NCI-H2196 treated with DMSO at 0.1 percent for 48 hours (cell line): Measurements from ENCODE around the gene VPS13C.

Source experiments
- DNase-seq: peaks from one replicate; lab custom pipeline; 2025; ENCODE audit not compliant: unreplicated experiment; lab: John Stamatoyannopoulos, UW

VPS13C gene, protein sequence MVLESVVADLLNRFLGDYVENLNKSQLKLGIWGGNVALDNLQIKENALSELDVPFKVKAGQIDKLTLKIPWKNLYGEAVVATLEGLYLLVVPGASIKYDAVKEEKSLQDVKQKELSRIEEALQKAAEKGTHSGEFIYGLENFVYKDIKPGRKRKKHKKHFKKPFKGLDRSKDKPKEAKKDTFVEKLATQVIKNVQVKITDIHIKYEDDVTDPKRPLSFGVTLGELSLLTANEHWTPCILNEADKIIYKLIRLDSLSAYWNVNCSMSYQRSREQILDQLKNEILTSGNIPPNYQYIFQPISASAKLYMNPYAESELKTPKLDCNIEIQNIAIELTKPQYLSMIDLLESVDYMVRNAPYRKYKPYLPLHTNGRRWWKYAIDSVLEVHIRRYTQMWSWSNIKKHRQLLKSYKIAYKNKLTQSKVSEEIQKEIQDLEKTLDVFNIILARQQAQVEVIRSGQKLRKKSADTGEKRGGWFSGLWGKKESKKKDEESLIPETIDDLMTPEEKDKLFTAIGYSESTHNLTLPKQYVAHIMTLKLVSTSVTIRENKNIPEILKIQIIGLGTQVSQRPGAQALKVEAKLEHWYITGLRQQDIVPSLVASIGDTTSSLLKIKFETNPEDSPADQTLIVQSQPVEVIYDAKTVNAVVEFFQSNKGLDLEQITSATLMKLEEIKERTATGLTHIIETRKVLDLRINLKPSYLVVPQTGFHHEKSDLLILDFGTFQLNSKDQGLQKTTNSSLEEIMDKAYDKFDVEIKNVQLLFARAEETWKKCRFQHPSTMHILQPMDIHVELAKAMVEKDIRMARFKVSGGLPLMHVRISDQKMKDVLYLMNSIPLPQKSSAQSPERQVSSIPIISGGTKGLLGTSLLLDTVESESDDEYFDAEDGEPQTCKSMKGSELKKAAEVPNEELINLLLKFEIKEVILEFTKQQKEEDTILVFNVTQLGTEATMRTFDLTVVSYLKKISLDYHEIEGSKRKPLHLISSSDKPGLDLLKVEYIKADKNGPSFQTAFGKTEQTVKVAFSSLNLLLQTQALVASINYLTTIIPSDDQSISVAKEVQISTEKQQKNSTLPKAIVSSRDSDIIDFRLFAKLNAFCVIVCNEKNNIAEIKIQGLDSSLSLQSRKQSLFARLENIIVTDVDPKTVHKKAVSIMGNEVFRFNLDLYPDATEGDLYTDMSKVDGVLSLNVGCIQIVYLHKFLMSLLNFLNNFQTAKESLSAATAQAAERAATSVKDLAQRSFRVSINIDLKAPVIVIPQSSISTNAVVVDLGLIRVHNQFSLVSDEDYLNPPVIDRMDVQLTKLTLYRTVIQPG (N-terminal part only)

DNA sequence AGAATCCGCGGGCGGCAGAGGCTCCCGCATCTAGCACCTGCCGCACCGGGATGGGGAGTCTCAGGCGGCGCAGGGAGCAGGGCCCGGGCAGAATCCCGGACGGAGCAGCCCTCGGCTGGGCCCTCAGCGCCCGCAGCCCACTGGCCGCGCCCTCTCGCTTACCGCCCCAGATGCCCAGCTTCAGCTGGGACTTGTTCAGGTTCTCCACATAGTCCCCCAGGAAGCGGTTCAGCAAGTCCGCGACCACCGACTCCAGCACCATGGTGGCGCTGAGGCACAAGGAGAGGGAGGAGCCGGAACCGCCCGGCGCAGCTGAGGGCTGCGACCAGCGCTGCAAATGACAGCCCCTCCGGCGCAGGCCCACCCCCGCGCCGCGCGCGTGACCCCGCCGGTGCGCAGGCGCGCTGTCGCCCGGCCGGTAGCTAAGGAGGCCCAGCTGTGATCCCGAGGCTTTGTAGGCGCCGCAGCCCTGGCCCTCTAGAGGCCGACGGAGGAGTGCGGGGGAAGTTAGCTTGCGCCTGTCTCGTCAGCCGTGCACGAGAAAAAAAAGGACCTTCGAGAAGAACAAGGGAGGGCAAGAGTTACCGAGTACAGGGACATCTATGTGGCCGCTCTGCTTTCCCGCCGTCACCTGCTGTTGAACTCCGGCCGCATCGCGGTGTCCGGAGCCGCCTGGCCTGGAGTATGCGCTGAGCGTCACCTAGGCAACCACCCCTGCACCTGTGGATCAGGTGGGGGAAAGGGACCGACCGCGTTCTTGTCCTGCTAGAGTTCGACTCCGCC is at the start of gene VPS13C:
Gene VPS13C (minus strand): TSS at position 335 of the 783 bp plus-strand sequence. CDS start 73 bp downstream, at position 262.
- peak; percentile 73 for DNase-seq

DNA sequence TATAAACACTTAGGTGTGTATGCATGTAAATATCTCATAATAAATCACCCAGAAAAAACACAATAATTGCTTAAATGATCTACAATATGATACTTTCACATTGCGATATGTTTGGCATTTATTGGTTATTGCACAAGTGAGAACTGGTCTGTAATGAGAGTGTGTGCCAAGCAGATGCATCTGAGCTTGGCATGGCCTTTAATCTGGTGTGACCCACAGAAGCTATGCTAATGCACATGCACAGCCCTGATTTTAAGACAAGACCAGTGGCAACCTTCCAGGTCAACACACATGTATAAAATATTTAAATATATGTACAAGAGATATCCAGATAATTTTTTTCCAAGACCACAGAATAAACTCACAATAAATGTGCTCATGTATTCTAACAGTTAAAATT is 49.2 kb upstream of the VPS13C start:
- DNase-seq = no peak

DNA sequence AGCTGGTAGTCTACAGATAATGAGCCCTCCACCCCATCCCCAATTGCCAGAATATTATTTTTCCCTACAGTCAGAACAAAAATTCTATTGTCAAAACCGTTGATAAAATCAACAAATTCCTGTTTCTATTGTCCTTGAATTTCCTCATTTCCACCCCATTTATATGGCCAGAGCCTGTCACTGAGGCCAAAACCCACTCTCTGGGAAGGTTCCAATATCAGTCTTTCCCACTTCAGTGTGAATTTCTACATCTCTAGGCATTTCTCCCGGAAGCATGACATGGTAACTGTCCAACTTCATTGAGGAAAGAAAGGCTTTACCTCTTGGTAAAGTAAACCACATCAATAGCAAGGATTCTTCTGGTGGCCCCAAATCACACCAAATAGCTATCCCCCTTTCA is 48.2 kb upstream of the VPS13C start:
- no peak for DNase-seq

DNA sequence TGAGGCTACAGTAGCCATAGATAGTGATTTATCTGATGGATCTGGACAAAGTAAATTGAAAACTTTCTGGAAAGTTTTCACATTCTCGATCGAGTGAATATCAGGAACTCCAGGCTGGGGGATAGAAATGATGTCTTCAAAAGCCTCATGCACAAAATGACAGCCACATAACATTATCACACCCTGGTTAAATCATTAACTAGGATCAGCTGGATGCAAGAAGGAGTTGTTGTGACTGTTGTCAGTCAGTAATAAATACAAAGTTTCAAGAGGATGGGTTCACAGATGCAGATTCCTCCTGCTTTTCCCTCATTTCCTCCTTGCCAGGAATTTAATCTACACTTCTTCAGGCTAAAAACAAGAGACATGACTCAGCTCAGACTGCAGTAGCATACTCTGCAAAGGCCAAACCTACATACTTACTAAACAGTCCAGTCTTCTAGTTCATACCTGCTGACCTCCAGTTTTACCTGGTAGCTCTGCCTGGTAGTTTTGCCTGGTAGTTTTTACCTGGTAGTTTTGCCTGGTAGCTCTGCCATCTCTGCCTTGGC is 47.4 kb upstream of the VPS13C start:
- no peak for DNase-seq

DNA sequence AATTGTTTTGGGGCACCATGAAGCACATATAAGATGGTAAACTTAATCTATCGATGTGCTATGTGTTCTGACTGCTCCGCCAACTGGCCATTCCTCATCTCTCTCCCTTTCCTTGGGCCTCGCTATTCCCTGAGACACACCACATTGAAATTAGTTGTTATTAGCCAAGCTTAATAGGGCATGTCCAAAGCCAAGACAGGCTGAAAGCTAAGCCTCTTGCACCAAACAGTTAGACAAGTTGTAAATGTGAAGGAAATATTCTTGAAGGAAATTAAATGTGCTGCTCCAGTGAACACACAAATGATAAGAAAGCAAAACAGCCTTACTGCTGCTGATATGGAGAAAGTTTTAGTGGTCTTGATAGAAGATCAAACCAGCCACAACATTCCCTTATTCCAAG is 45.8 kb upstream of the VPS13C start:
- no peak for DNase-seq

DNA sequence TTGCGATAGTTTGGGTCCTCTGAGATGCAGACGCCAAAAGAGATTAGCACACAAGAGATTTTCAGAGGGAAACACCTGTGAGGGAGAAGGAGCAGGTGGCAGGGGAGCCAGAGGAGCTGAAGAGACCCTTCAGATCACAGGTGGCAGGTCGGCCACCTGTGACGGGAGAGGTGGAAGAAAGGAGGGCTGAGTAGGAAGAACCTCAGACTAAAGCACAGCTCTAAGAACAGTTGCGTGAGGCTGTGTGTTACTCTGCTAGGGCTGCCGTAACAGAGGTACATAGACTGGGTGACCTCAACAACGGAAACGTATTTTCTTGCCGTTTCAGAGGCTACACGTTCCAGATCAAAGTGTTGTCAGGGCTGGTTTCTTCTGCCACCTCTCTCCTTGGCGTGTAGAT is 45.0 kb upstream of the VPS13C start:
- DNase-seq = no peak

DNA sequence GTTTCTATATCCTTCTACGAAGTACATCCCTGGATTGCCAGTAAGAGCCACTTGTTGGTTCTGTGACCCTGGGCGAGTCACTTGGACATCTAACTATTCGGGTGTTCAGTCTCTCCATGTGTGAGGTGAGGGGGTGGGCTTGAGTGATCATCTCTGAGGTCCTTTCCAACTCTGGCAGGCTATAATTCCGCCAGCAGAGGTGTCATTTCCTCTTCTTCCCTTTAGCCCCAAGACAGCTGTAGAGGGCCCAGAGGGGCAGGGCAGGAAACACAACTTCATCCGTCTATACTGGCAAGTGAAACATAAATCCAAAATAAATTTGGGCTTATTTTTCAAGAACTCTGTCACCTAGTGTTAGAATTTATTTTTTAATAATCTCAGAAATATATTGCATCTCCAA is 44.6 kb upstream of the VPS13C start:
- DNase-seq = no peak

DNA sequence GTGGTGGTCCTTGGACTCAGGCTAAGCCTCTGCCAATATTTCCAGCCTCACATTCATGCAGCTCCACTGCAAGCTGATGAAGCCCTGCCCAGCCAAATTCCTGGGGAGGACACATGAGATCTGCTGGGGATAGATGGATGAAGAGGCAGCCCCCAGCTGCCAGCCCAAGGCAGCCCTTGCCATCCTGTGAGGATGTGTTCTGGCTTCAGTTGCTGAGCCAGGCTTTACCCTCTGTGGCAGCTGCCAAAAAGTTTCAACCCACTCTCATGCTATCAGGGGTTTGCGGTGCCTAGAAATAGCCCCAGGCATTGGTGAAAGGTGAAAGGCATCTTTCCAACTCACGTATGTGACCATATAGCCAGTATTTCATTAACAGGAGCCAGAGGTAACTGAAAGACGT is 44.2 kb upstream of the VPS13C start:
- no peak for DNase-seq

DNA sequence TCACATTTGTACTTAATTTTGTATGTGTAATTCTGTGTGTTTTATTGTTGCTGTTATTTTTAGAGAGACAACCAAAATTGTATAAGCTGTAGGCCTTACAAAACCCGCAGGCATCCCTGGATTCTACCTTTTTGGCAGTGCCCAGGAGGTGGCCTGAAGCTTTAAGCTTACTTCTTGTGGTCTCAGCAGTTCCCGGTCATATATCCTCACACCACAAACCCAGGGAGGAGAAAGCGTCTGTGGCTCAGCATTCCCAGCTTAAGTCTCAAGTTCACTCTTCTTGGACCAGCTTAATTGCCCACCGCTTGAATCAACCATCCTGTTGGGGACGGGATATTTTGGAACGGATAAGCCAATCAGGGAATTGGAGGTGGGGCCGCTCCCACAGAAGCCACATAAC is 43.2 kb upstream of the VPS13C start:
- no peak for DNase-seq

DNA sequence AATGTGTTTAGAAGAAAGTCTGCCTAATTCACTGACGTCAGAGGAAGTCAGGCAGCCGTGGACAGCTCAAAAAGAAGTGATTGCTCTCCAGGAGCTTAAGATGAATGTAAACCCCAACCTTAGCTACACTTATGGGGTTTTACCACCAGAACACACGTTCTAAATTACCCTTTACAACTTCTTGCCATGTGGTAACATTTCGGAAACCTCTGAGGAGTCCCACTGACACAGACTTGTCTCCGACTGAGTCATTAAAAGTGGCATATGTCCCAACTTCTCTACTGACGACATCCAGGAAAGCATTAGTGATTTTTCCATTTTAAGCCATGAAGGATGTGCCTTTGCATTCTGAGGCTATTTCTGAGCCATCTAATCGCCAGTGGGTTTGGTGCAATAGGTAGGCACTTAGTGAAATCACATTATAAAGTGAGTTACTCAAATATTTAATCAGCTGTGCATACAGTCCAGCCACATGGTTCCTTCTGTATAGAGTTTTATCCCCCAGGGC is 38.9 kb upstream of the VPS13C start:
- no peak for DNase-seq

DNA sequence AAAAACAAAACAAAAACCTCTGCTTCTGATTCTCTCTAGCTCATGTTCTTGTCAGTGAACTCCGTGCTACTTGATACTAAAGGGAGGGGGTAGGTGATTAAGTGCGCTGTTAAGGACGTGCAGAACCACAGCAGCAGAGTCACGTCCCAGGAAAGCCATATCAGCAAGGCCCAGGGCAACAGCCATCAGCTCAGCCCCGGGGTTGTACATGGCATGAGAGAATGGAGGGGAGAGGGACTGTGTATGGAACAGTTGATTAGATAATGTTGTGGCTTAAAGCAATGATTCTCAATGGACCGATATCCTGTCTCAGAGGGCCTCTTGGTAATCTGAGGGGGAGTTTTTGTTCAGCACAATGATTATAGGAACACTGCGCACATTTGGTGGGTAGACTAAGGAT is 34.1 kb upstream of the VPS13C start:
- DNase-seq = no peak

DNA sequence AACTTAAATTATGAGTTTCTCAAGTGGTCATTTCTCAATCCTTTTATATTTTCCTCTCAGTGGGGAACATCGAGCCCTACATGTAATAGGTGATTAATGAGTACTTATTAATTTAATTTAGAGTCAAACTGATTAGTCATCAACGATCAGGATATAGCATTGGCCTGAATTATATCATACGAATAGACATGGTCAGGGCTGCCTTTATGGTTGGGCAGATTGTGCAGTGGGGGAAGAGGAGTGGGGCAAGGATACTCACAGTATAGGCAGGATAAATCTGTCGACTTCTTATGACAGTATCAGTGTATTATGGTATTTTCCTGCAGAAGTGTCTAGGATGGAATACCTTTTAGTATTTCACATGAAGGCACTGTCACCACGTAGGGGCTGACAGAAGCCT is 33.6 kb upstream of the VPS13C start:
- no peak for DNase-seq

DNA sequence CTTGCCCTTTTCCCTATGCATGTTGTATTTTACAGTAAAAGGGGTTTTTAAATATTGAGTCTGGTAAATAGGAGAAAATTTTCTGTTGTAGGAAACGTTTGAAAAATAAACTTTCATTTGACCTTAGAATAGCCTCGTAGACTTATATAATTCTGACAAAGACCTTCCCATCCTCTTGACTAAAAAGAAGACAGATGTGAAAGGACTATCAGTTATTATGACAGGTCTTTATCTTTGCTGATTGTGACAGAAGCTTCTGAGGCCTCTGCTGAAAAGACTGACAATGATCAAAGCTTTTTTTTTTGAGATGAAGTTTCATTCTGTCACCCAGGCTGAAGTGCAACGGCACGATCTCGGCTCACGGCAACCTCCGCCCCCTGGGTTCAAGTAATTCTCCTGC is 30.7 kb upstream of the VPS13C start:
- DNase-seq = no peak

DNA sequence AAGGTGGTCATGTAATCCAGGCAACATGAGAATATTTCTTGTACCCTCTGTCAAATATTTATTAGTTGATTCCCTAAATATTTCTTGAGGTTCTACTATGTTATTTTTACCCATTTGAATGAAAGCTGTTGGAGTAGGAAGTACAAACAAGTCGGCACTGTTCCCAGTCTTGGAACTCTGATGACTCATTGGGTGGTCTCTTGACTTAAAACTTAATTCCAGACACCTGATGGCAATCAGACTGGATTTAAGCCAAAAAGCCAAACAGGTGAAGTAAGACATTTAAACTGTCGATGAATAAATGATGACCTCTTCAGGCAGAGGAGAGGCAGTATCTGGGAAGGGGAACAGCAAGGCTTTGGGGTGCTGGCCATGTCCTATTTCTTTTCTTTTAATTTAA is 29.4 kb upstream of the VPS13C start:
- DNase-seq = no peak

DNA sequence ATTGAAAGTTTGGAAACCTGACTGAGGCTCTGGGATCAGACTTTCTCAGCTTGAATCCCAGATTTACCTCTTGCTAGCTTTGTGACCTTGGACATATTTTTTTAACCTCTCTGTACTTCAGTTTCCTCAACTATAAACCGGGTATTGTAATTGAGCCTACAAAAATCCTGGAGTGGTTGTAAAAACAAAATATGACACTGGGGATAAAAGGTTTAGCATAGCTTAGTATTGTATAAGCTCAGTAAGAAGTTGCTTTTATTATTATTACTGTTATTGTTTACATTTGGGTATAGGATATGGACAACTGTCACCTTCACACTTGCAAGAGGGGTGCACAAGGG is 28.1 kb upstream of the VPS13C start:
- DNase-seq = no peak

DNA sequence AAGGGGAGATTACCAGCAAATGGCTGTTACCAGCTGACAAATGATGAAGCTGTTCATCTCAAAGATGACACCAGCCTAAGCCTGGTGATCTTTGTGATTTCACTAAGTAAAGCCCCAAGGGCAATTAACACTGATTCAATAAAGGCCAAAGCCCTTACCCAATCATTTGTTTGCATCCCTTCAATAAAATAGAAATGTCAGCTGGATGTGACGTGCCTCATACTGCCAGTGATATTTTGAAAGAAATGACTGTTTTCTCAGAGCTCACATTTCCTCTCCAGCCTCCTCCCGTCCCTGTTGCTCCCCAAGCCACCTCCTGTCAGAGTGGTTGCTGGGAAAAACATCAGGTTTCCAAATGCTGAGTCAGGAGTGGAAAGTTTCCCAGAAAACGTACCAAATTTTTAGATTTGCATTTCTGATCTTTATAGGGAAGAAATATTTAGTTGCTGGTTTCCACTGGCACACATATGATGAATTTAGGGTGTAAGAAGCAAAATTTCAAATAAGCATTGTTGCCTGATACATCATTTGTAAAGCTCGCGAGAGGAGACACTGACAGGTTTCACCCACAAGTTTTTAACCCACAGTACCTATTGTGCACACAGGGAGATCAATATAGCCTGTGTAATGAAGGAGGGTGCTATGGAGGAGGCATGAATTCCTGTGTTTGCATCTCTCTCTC is 27.6 kb upstream of the VPS13C start:
- no peak for DNase-seq

DNA sequence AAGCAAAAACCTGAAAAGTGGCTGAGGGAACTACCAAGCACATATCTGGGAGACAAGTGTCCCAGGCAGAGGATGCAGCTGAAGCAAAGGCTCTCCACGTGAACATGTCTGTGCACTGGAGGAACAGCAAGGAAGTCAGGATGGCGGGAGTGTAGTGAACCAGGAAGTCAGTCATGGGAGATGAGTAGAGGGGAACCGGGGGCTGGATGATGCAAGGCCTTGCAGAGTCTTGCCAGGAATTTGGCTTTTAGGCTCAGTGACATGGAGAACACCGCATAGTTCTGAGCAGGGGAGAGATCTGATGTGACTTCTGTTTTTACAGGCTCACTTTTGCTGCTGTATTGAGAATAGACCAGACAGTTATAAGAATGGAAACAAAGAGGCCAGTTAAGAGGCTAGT is 25.5 kb upstream of the VPS13C start:
- no peak for DNase-seq

DNA sequence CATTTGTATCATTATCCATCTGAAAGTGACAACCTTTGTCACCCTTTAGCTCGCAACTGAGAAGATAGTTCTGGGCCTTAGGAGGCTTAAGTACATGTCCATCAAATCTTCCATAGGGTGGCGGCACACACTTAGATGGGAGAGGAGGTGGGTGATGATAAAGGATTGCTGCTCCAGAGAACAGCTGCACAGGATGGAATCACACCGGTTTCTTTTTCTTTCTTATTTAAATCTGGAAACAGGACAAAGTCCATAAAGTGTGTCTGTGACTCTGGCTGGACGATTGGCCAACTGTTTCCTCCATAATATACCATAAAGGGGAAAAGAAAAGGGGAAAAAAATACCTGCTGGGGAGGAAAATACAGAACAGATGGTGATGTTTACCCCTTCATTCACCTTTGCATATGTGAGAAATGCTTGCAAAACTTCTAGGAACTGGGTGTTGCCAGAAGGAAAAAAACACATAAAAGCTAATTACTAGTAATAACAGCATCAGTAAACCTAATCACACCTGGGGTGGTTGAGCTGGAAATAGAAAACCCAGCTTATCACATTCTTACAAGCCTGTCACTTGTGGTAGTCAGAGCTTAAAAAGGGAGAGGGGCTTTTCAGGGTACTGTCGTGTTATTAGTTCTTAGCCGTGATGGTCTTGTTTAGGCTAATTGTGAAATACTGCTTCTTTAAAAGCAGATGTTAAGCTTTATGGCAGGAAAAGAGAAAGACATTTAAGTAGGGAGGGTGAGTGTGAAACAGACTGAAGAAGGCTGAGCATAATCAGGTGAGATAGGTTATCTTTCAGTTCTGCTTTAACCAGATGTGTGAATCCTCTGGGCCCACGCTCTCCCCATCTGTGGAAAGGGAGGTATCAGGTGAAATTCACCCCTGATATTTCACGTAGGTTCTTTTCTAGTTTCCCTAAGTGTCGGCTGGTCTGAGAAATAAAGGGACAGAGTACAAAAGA is 23.2 kb upstream of the VPS13C start:
- no peak for DNase-seq
